HG03066 (cell line): ENCODE data around the gene C3orf52.

Experiments used
- ATAC-seq: cut with Tn5 transposase; IDR thresholded peaks from one replicate; pipeline ENCODE4 v1.9.1; 2021; ENCODE audit warnings: low read depth; ENCODE audit not compliant: unreplicated experiment

Gene C3orf52

GRCh38 chr3:112117415-112117814 lies 31.2 kb downstream of the C3orf52 start:
- no peak for ATAC-seq

DNA sequence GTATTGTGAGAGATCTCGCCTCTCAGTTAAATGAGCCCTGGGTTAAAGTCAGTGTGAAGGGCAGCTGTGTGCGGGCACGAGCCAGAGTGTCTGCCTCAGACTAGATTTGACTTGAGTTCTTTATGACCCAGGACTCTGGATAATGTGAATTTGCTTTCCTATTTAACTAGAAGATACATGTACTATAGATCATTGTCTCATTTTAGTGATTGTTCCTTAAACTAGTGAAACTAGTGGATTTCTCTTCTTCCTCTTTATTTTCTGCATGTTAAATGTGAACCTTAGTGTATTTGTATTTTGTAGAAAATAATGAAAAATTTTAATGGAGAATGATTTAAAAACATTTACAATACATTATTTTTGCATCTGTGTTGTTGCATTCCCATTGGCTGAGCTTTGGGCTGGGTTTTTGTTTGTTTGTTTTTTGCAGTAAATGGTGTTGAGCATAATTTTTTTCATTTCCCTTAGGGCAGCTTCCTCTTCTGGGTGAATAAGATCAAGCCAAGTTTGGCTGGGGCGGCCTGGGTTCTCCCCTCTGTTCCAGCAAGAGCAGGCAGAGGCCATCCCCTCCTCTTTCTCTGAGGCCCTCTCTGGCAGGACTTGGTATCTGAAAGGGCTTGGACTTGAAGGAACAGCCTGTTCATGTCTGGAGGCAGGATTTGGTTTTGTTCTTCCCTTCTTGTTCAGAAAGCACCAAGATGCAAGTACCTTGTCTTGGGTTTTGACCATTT lies 31.8 kb downstream of the C3orf52 start:
- no peak for ATAC-seq

GRCh38 chr3:112119962-112120836 lies 34.0 kb downstream of the C3orf52 start:
- ATAC-seq: no peak

DNA sequence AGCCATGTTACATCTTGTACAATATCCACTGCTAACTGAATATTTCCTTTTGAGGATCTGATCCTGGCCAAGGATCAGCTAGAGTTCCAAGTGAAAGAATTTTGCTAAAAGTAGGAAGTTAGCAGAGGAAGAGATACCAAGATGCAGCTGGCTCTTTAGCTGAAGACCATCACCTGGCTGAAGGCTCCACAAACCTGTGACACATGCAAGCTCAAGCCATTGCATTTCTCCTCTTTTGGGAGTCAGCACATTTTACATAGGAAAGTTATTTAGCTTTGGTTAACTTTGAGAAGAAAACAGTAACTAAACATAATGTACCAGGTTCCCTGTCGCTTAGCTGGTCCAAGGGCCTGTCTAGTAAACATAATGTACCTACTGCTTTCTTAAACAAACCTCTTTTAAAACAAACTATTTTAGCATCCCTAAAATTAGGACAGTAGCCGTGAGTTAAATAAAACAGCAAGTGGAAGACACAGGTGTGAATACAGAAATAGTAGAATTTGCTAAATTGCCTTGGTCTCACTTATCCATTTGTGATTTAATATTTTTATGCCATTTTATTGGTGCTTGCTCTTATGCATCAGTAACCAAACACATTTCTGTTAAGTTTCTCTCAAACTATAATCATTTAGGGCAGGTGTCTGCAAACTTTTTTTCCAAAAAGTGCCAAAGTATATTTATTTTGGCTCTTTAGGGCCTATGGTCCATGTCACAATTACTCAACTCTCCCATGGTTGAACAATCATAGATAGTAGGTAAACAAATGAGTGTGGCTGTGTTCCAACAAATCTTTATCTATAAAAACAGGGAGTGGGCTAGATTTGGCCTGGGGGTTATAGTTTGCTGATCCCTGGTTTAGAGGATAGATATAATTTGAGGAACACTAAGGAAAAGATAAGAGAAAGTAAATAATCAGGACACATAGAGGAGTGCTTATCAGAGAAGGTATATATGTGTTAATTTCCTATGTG lies 35.7 kb downstream of the C3orf52 start:
- no peak for ATAC-seq

- no peak for ATAC-seq
Observed at GRCh38 chr3:112122870-112123269, 36.7 kb downstream of the C3orf52 start.

DNA sequence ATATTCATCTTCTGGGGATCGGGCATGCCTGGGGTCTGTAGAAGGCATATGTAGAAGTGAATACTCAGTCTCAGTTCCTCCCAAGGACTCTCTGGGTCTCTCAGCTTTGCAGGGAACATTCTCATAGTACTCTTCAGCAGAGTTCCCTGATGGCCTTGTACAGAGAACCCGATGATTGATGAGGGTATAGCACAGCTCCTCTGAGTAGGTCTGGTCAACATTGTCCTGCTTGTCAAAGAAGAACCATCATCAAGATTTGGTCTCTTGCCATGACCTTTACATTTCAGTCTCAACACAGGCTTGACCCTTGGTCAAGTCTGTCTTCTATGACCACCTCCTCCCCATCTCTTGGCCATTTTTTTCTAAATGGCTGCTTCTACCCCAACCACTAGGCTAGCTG lies 37.4 kb downstream of the C3orf52 start:
- no peak for ATAC-seq

GRCh38 chr3:112124907-112125607 lies 38.9 kb downstream of the C3orf52 start:
- no peak for ATAC-seq

GRCh38 chr3:112126511-112126911 lies 40.3 kb downstream of the C3orf52 start:
- no peak for ATAC-seq

GRCh38 chr3:112127522-112128494 lies 41.6 kb downstream of the C3orf52 start:
- ATAC-seq: no peak

GRCh38 chr3:112128843-112129727 lies 42.9 kb downstream of the C3orf52 start:
- no peak for ATAC-seq

DNA sequence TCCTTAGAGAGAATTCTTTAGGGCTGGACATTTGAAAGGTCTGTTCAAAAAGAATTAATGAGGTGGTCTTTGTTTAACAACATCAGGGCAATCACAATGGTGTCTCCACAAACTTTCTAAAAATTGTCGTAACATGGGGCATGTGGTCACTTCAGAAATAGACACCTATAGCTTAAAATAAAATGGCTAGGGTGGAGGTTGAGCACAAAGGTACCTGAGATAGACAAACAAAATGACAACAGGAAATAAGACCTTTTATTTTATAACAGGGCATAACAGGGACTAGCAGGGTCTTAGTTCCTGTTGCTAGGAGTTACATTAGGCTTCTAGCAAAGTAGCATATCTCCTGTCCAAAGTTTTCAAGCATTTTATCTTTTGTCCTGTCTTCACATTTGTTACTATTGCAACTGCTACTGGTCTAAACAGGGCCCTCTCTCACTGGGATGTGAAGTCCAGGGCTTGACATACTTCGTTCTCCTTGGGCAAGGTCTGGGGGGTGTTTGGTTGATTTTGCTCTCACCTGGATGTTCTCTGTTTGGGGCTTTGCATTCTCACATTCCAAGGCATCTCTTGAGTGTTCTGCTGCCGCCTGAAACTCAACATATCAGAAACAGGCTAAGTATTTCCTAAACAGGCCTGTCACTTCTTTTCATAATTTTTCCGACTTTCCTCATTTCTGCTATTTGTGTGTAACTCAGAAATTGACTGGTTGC lies 43.9 kb downstream of the C3orf52 start:
- no peak for ATAC-seq

GRCh38 chr3:112130638-112130993 lies 44.4 kb downstream of the C3orf52 start:
- ATAC-seq: no peak

GRCh38 chr3:112131111-112131510 lies 44.9 kb downstream of the C3orf52 start:
- no peak for ATAC-seq

- no peak for ATAC-seq
Observed at GRCh38 chr3:112132088-112132487, 45.9 kb downstream of the C3orf52 start.

DNA sequence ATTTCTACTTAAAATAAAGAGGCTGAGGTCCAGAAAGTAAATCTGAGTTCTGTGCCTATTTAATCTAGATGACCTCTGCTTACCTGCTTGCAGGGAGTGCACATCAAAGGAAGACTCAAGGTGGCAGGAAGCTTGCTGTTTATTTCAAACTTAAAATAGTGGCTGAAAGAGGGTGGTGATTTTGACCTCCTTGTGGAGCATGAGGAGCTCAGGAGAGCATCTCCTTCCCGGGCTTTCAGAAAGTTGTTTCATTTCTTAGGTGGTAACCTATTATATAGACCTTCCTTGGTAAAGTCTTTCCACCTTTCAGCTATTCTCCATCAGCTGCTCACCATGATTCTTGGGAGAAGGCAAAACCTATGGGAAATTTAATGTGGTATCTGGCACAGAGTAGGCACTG lies 46.4 kb downstream of the C3orf52 start:
- no peak for ATAC-seq

GRCh38 chr3:112132975-112133448 lies 46.8 kb downstream of the C3orf52 start, which contains the start of gene GCSAM:
GCSAM (minus strand) TSS chr3:112133248; CDS start chr3:112133120, 128 bp downstream.
- peak; percentile 67 for ATAC-seq
